NCI-H2196 (cell line): ENCODE measurements around the gene CCDC68.
"Not testable (repeated sequence)": the region's sequence is repeated elsewhere in the genome, so short reads cannot be mapped to it uniquely, and the experiment has no call there.

ENCODE experiments used
- DNase-seq: peaks from one replicate; lab custom pipeline; 2025; ENCODE audit not compliant: unreplicated experiment; lab: John Stamatoyannopoulos, UW

The CCDC68 gene

GRCh38 chr18:54878659-54879358 is 80.5 kb downstream of the CCDC68 start:
- no peak for DNase-seq

- no peak for DNase-seq
These were observed 81.1 kb downstream of the CCDC68 start for GRCh38 chr18:54878159-54878622.

GRCh38 chr18:54877076-54877475 is 82.2 kb downstream of the CCDC68 start:
- no peak for DNase-seq

GRCh38 chr18:54875063-54875462 is 84.2 kb downstream of the CCDC68 start:
- no peak for DNase-seq

GRCh38 chr18:54873884-54874255 is 85.4 kb downstream of the CCDC68 start:
- no peak for DNase-seq

GRCh38 chr18:54872681-54873080 is 86.6 kb downstream of the CCDC68 start:
- DNase-seq, result no peak

GRCh38 chr18:54871231-54871630 is 88.0 kb downstream of the CCDC68 start:
- DNase-seq, result no peak

GRCh38 chr18:54867131-54867530 is 92.1 kb downstream of the CCDC68 start:
- DNase-seq, result no peak

- DNase-seq, result no peak
These were observed 98.3 kb downstream of the CCDC68 start for GRCh38 chr18:54860941-54861340.

- DNase-seq, result no peak
These were observed 99.4 kb downstream of the CCDC68 start for GRCh38 chr18:54859667-54860421.

- DNase-seq, result no peak
These were observed 101.8 kb downstream of the CCDC68 start for GRCh38 chr18:54857499-54857898.

- no peak for DNase-seq
These were observed 103.1 kb downstream of the CCDC68 start for GRCh38 chr18:54856105-54856646.

GRCh38 chr18:54855050-54855449 is 104.2 kb downstream of the CCDC68 start:
- DNase-seq, result not testable (repeated sequence)

- DNase-seq, result no peak
These were observed 106.2 kb downstream of the CCDC68 start for GRCh38 chr18:54852780-54853675.
